HCT116 (cell line): ENCODE measurements around the gene CC2D1A. TPM values are rescaled to one million over a fixed set of nuclear protein-coding genes. Genes with fewer than 3 reads are reported as not detected.

ENCODE experiments used
- ATAC-seq: fragments of 200-7000 bp; cut with Tn5 transposase; 2 replicates; pipeline ENCODE4 v1.9.1; 2020; ENCODE audit warnings: mild to moderate bottlenecking, moderate library complexity
- BruUV-seq: library from RNA; stranded (reverse); fragments of 400-500 nt; replicated peaks from 2 replicates; lab custom pipeline; 2021; lab: Mats Ljungman, UMichigan
- CTCF ChIA-PET: fragments of 300-600 bp; sonication (Branson Sonifier 250); formaldehyde crosslinking; loops from one replicate; lab custom pipeline; 2021; ENCODE audit warnings: antibody characterized with exemption; lab: Charles Lee
- POLR2A ChIA-PET: fragments of 300-600, 350-600 bp; sonication (Branson Sonifier 250); formaldehyde crosslinking; loops from one replicate; lab custom pipeline; 2021; ENCODE audit warnings: antibody characterized with exemption; lab: Charles Lee
- RAD21 ChIA-PET, 2 experiments: fragments of 300-600 bp; sonication (Branson Sonifier 250); formaldehyde crosslinking; loops; one replicate each; lab custom pipeline; 2023; ENCODE audit warnings: low total read pairs in 2 of 2; ENCODE audit not compliant: uncharacterized antibody in 2 of 2, unreplicated experiment in 2 of 2, low non-redundant PET in 1 of 2; lab: Charles Lee
- DNase-seq: peaks from one replicate; pipeline ENCODE4 v3.0.0-alpha.2; 2010; ENCODE audit warnings: low read depth, low spot score
- H2AFZ ChIP-seq: fragments of 200-600 bp; shearing (Covaris generic), sonication (generic); 2 replicates; pipeline ENCODE4 v1.6.1; 2017; ENCODE audit warnings: low read depth, mixed run types, mixed read lengths, antibody characterized with exemption, low read length; ENCODE audit not compliant: poor library complexity, severe bottlenecking
- H3K27ac ChIP-seq: 2 replicates; pipeline ENCODE4 v1.5.1; 2012; ENCODE audit warnings: low read depth, low read length
- H3K27me3 ChIP-seq: fragments of 200-600 bp; sonication (generic); 2 replicates; pipeline ENCODE4 v1.6.1; 2016; ENCODE audit warnings: mixed run types, low read length, mixed read lengths; ENCODE audit not compliant: insufficient read depth
- H3K36me3 ChIP-seq, 2 experiments: fragments of 200-500 bp in 1 of 2; fragments of 200-600 bp in 1 of 2; sonication (Bioruptor generic) in 1 of 2; sonication (generic) in 1 of 2; 2 replicates each; pipeline versions ENCODE4 v1.5.1 to v1.6.1; 2014 to 2016; ENCODE audit warnings: low read length in 2 of 2, inconsistent platforms in 1 of 2, mixed read lengths in 1 of 2, mixed run types in 1 of 2; ENCODE audit not compliant: insufficient read depth in 2 of 2, control insufficient read depth in 1 of 2
- H3K4me1 ChIP-seq, 2 experiments: fragments of 200-600 bp in 1 of 2; sonication (generic) in 1 of 2; 2 replicates each; pipeline versions ENCODE4 v1.5.1 to v1.6.1; 2012 to 2017; ENCODE audit warnings: low read length in 2 of 2, inconsistent platforms in 1 of 2, mild to moderate bottlenecking in 1 of 2, mixed read lengths in 1 of 2, mixed run types in 1 of 2, moderate library complexity in 1 of 2; ENCODE audit not compliant: insufficient read depth in 2 of 2, control insufficient read depth in 1 of 2
- H3K4me2 ChIP-seq: fragments of 200-600 bp; sonication (generic); 2 replicates; pipeline ENCODE4 v1.6.1; 2017; ENCODE audit warnings: mixed run types, low read length, mixed read lengths
- H3K4me3 ChIP-seq, 2 experiments: fragments of 200-600 bp in 1 of 2; sonication (generic) in 1 of 2; replicated peaks in 1 of 2; 2 replicates each; pipeline ENCODE4 v1.5.1; 2011 to 2016; ENCODE audit warnings: low read length in 2 of 2, control low read depth in 1 of 2, low read depth in 1 of 2, mild to moderate bottlenecking in 1 of 2, mixed read lengths in 1 of 2, mixed run types in 1 of 2
- H3K79me2 ChIP-seq: fragments of 200-600 bp; sonication (generic); 2 replicates; pipeline ENCODE4 v1.6.1; 2017; ENCODE audit warnings: mild to moderate bottlenecking, mixed run types, low read length, moderate library complexity, mixed read lengths; ENCODE audit not compliant: insufficient read depth
- H3K9ac ChIP-seq: fragments of 200-600 bp; sonication (generic); 2 replicates; pipeline ENCODE4 v1.6.1; 2016; ENCODE audit warnings: low read length, mixed read lengths
- H3K9me2 ChIP-seq: fragments of 200-600 bp; sonication (generic), shearing (Covaris generic); 2 replicates; pipeline ENCODE4 v1.6.1; 2017; ENCODE audit warnings: mixed run types, mild to moderate bottlenecking, moderate library complexity; ENCODE audit not compliant: insufficient read depth
- H3K9me3 ChIP-seq, 2 experiments: fragments of 200-500 bp in 1 of 2; fragments of 200-600 bp in 1 of 2; sonication (Bioruptor generic) in 1 of 2; sonication (generic) in 1 of 2; 2 replicates each; pipeline ENCODE4 v1.6.1; 2014 to 2017; ENCODE audit warnings: low read length in 2 of 2, mixed read lengths in 2 of 2, inconsistent platforms in 1 of 2, low read depth in 1 of 2, mild to moderate bottlenecking in 1 of 2, mixed run types in 1 of 2, moderate library complexity in 1 of 2; ENCODE audit not compliant: control insufficient read depth in 1 of 2, insufficient read depth in 1 of 2
- H4K20me1 ChIP-seq: fragments of 200-600 bp; sonication (generic), shearing (Covaris generic); 2 replicates; pipeline ENCODE4 v1.6.1; 2017; ENCODE audit warnings: mixed run types, mild to moderate bottlenecking, moderate library complexity; ENCODE audit not compliant: insufficient read depth
- CTCF ChIP-seq, 3 experiments: fragments of 200-600 bp in 1 of 3; sonication (generic) in 1 of 3; IDR thresholded peaks in 2 of 3; conservative IDR thresholded peaks in 1 of 3; 2 replicates each; pipeline ENCODE4 v1.5.1; 2012 to 2017; ENCODE audit warnings: low read depth in 2 of 3, low read length in 2 of 3, antibody characterized with exemption in 1 of 3, borderline replicate concordance in 1 of 3, control low read depth in 1 of 3, mild to moderate bottlenecking in 1 of 3, mixed read lengths in 1 of 3, mixed run types in 1 of 3, moderate library complexity in 1 of 3; ENCODE audit not compliant: insufficient read depth in 1 of 3
- ELF1 ChIP-seq: IDR thresholded peaks from 2 replicates; pipeline ENCODE4 v1.6.1; 2012; ENCODE audit warnings: low read depth, borderline replicate concordance
- SRF ChIP-seq: IDR thresholded peaks from 2 replicates; pipeline ENCODE4 v1.6.1; 2012; ENCODE audit warnings: low read depth
- intact Hi-C: fragments of 100-400 bp; cut with micrococcal nuclease; formaldehyde crosslinking; loops from 2 replicates; pipeline ENCODE4 v1.10.0; 2022
- total RNA-seq: library from RNA; stranded (reverse); gene quantifications from one replicate; pipeline ENCODE4 v1.2.1, GENCODE V29; 2021; ENCODE audit not compliant: unreplicated experiment

Gene CC2D1A
- total RNA-seq, 1 experiment from 2014 or later, result 51.5 TPM

DNA sequence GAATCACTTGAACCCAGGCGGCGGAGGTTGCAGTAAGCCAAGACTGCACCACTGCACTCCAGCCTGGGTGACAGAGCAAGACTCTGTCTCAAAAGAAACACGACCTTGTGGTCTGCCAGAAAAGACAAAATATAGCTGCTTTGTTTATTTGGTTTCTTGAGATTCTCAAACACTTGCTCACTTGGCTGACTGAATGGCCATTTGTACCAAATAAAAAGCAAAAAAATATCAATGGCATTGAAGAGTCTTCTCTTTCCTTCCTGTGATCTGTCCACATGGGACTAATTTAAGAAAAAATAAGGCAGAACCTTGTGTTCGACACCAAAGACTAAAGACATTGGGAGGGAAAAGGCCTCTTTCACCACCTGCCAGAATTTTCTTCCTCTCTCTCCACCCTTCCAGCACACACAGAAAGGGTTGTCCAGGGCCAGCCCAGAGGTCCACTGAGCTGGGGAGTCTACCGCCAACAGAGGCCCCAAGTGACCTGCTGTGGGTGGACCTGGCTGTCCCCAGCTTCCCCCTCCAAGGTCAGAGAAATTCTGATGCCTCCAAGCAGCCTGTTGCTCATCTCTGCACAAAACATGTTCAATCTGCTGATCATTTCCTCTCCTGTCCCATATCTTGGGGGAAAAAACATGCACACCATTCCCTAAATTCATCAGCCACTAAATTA, 6.0 kb upstream of the CC2D1A start:
- POLR2A ChIA-PET, result no interaction called here
- TF ChIP-seq SRF, result no peak
- no peak for ATAC-seq

DNA sequence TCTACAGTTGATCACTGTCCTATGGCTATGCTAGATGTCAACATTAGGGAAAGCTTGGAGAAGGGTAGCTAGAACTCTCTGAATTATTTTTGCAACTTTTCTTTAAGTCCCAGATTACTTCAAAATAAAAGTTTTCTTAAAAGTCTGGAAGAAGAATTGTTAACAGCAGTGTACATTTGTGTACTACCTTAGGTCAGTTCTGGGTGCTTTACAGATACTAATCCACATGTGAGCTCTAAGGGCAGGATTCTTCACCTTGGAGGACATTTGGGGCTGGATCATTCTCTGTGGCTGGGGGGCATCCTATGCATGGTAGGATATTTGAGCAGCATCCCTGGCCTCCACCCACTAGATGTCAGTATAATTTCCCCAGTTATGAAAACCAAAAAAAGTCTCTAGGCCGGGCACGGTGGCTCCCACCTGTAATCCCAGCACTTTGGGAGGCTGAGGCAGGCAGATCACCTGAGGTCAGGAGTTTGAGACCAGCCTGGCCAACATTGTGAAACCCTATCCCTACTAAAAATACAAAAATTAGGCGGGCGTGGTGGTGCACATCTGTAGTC, 2.9 kb upstream of the CC2D1A start:
- TF ChIP-seq CTCF (IDR thresholded peaks at IDR 0.05 in 2 of 3, conservative IDR thresholded peaks at IDR 0.05 in 1 of 3; ENCODE audit: borderline replicate concordance in 1 of 3, insufficient read depth in 1 of 3, low read depth in 2 of 3, low read length in 2 of 3) (peak; percentile 33 to 68 (median 59); a peak in 5 of 6 replicates), ELF1 (no peak)
- peak overlapping the region; percentile 0 for H2AFZ ChIP-seq
- ATAC-seq (peak; percentile 37), DNase-seq (no peak)
- H3K27ac ChIP-seq, result no peak overlapping the region
- H3K4me3 ChIP-seq, result no peak overlapping the region
- no peaks in the 10 kb centered on the region for H3K27me3 ChIP-seq
- ChIA-PET RAD21 (no interaction called here), POLR2A (no interaction called here), CTCF (no interaction called here)
- H3K36me3 ChIP-seq, result no peaks in the 10 kb centered on the region
- peaks cover 9 to 16% of the 10 kb centered on the region in 2 experiments; a peak in 3 of 4 replicates for H3K4me1 ChIP-seq
- no TSS peak for BruUV-seq
- intact Hi-C loops, result no loop called here
- no peak overlapping the region for H3K9ac ChIP-seq
- H3K79me2 ChIP-seq, result peaks cover 5% of the 10 kb centered on the region
- no peaks in the 10 kb centered on the region for H4K20me1 ChIP-seq
- no peaks in the 10 kb centered on the region for H3K9me2 ChIP-seq
- H3K9me3 ChIP-seq, result no peaks in the 10 kb centered on the region
- no peak overlapping the region for H3K4me2 ChIP-seq

More for the DNA sequence above, 6.0 kb upstream of the CC2D1A start:
- BruUV-seq, result no TSS peak
- no peak overlapping the region for H3K9ac ChIP-seq
- H2AFZ ChIP-seq, result no peak overlapping the region
- no peak overlapping the region for H3K27ac ChIP-seq
- no peaks in the 10 kb centered on the region for H3K9me2 ChIP-seq
- no peaks in the 10 kb centered on the region for H3K27me3 ChIP-seq
- no peaks in the 10 kb centered on the region for H3K79me2 ChIP-seq
- H3K36me3 ChIP-seq, result no peaks in the 10 kb centered on the region
- CTCF ChIA-PET, result no interaction called here
- no peak overlapping the region for H3K4me3 ChIP-seq
- RAD21 ChIA-PET, result no interaction called here
- DNase-seq, result no peak
- peaks cover 0 to 4% of the 10 kb centered on the region in 2 experiments; a peak in 1 of 4 replicates for H3K4me1 ChIP-seq
- no peak overlapping the region for H3K4me2 ChIP-seq
- H4K20me1 ChIP-seq, result no peaks in the 10 kb centered on the region
- H3K9me3 ChIP-seq, result no peaks in the 10 kb centered on the region
- intact Hi-C loops, result no loop called here
